Right atrium auricular region (tissue), 2 donors: ENCODE data around the gene PGF. TPM values are rescaled to one million over a fixed set of nuclear protein-coding genes. Genes with fewer than 3 reads are reported as not detected.

Experiments used
- DNase-seq: peaks from one replicate; pipeline ENCODE4 v3.0.0-alpha.2; 2019; ENCODE audit warnings: low spot score
- H3K27ac ChIP-seq, 2 donors: fragments of 200-600 bp; sonication (generic); 1 replicate in 1 of 2; 2 replicates in 1 of 2; pipeline ENCODE4 v1.5.1; 2016 to 2019
- H3K27me3 ChIP-seq, 2 donors: fragments of 200-600 bp; sonication (generic); one replicate each; pipeline versions ENCODE4 v1.5.1 to v1.6.0; 2017 to 2019
- H3K36me3 ChIP-seq: fragments of 200-600 bp; sonication (generic); one replicate; pipeline ENCODE4 v1.5.1; 2016
- H3K4me1 ChIP-seq, 2 donors: fragments of 200-600 bp; sonication (generic); one replicate each; pipeline versions ENCODE4 v1.5.1 to v1.6.0; 2017 to 2019
- H3K4me3 ChIP-seq, 2 donors: fragments of 200-600 bp; sonication (generic); 1 replicate in 1 of 2; 2 replicates in 1 of 2; pipeline ENCODE4 v1.5.1; 2017 to 2019; ENCODE audit warnings: mild to moderate bottlenecking in 1 of 2, moderate library complexity in 1 of 2
- H3K9me3 ChIP-seq, 2 donors: fragments of 200-600 bp; sonication (generic); one replicate each; pipeline ENCODE4 v1.5.1; 2019
- CTCF ChIP-seq, 2 donors: fragments of 200-600 bp; sonication (generic); IDR thresholded peaks; one replicate each; pipeline ENCODE4 v1.5.1; 2019; ENCODE audit warnings: antibody characterized with exemption in 2 of 2
- total RNA-seq, 2 donors: library from RNA; depleted of rRNA; stranded (reverse); fragments of >200 nt; gene quantifications; one replicate each; pipeline ENCODE4 v1.1.0, GENCODE V29; 2016

Gene PGF
- total RNA-seq, 2 donors from 2014 or later: 3.3 to 7.0 TPM

- Histone ChIP-seq H3K36me3 (no peaks in the 10 kb centered on the region), H3K27me3 (no peaks in the 10 kb centered on the region), H3K4me1 (peaks cover 0 to 14% of the 10 kb centered on the region in 2 donors), H3K4me3 (no peak overlapping the region), H3K9me3 (no peaks in the 10 kb centered on the region), H3K27ac (no peak overlapping the region)
- no peak for TF ChIP-seq CTCF (IDR thresholded peaks at IDR 0.05)
- no peak for DNase-seq
These were observed 27.3 kb upstream of the PGF start for GRCh38 chr14:74982661-74983060.

DNA sequence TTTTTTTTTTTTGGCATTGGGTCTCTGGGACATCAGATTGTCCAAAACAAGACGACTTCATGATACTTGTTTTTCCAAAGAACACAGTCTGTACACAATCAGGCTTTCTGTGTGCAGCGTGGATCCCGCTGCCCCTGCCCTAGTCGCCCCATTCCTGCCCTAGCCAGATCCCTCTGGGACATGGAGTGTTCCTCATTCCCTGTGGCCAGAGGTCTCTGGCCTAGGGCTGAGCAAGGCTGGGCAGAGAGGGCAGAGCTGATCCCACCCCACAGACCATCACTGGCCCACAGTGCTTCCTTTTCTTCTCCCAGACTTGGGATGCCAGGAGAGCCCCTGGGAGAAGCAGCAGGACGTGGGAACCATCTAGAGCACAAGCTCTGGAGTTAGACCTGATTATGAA, 26.4 kb upstream of the PGF start:
- no peak overlapping the region for H3K4me3 ChIP-seq
- no peak for DNase-seq
- no peak for TF ChIP-seq CTCF (IDR thresholded peaks at IDR 0.05)
- H3K27me3 ChIP-seq: no peaks in the 10 kb centered on the region
- no peaks in the 10 kb centered on the region for H3K9me3 ChIP-seq
- H3K4me1 ChIP-seq: peaks cover 0 to 14% of the 10 kb centered on the region in 2 donors
- H3K27ac ChIP-seq: peak overlapping the region in 1 of 2 donors; percentile 35
- H3K36me3 ChIP-seq: no peaks in the 10 kb centered on the region

DNA sequence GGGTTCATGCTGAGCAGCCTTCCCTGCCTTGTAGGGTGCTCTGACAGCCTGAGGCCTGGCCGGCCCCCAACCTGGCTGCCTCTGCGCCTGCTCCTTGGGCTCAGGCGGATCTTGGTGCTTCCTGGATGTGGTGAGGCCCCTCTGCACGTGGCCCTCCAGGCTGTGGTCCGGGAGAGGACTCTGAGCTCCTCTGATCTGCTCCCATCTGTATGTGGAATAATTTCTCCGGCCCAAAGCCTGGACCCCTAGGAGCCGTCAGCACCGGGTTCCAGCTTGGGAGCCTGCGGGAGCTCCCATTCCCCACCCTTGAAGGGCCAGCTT, 26.0 kb upstream of the PGF start:
- peak overlapping the region in 1 of 2 donors; percentile 35 for H3K27ac ChIP-seq
- no peaks in the 10 kb centered on the region for H3K36me3 ChIP-seq
- H3K27me3 ChIP-seq: no peaks in the 10 kb centered on the region
- DNase-seq: no peak
- H3K4me1 ChIP-seq: peaks cover 0 to 14% of the 10 kb centered on the region in 2 donors
- H3K4me3 ChIP-seq: no peak overlapping the region
- no peak for TF ChIP-seq CTCF (IDR thresholded peaks at IDR 0.05)
- H3K9me3 ChIP-seq: no peaks in the 10 kb centered on the region

DNA sequence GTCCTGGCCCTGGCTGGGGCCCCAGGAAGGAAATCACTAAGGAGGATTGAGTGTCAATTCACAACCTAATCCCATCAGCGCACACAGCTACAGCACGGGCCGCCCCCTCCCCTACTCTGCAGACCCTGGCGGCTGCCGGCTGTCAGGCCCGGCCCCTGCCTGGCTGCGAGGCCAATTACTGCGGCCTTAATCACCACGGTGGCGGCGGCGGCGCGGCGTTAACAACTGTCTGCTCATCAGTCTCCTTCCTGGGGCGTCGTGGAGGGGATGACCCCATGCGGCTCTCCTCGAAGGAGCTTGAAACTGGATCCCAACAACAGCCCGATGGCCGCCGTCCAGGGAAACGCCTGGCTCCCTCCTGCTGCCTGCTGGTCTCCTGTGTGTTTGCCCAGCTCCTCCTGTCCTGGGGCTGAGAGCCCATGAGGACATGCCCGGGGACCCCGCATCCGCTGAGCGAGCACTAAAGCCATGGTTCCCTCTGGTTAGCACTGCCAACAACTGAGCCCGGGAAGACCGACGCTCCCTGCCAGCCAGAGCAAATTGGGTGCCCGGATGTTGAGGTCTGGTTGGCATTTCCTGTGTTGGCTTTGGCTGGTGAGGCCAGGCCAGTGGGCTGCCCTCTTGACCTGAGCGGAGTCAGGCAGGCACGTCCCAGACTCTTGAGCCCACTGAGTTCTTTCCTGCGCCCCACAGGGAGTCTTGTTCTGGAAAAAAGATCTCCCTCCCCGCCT, 25.5 kb upstream of the PGF start:
- Histone ChIP-seq H3K4me3 (no peak overlapping the region), H3K36me3 (no peaks in the 10 kb centered on the region), H3K4me1 (peaks cover 0 to 17% of the 10 kb centered on the region in 2 donors), H3K9me3 (no peaks in the 10 kb centered on the region), H3K27ac (peak overlapping the region in 1 of 2 donors; percentile 35), H3K27me3 (no peaks in the 10 kb centered on the region)
- TF ChIP-seq CTCF (IDR thresholded peaks at IDR 0.05): no peak
- DNase-seq: no peak

GRCh38 chr14:74980398-74980730, 25.0 kb upstream of the PGF start:
- peaks cover 0 to 23% of the 10 kb centered on the region in 2 donors for H3K4me1 ChIP-seq

More at GRCh38 chr14:74980398-74980730, 25.0 kb upstream of the PGF start:
- TF ChIP-seq CTCF (IDR thresholded peaks at IDR 0.05): no peak
- Histone ChIP-seq H3K9me3 (no peaks in the 10 kb centered on the region), H3K36me3 (no peaks in the 10 kb centered on the region), H3K27me3 (no peaks in the 10 kb centered on the region), H3K27ac (peak overlapping the region in 1 of 2 donors; percentile 7), H3K4me3 (no peak overlapping the region)
- no peak for DNase-seq
